ENCODE results near the gene TRAF7.

- TF ChIP-seq CTCF (IDR thresholded peaks at IDR 0.05) (no peak), EP300 (IDR thresholded peaks at IDR 0.05) (no peak)
These were observed 22.0 kb downstream of the TRAF7 start for GRCh38 chr16:2177561-2177960.

Measured in ovary (tissue), 3 donors.